DMS53 treated with DMSO at 0.1 percent for 48 hours (cell line): ENCODE data around the gene LURAP1L.

ENCODE experiments used
- DNase-seq: peaks from one replicate; lab custom pipeline; 2025; ENCODE audit not compliant: unreplicated experiment; lab: John Stamatoyannopoulos, UW

Gene LURAP1L

DNA sequence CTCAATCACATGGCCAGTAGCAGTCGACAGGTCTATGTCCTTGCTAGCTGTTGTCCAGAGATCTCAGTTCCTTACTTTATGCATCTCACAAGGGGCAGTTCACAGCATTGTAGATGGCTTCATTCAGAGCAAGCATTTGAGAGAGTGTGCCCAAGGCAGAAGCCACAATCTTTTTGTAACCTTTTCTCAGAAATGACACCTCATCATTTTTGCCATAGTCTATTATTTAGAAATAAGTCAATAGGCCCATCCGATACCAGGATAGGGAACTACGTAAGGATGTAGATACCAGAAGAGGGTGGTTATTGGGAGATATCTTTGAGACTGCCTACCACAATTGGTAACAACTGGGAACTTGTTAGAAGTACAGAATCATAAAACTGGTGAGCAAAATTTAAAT, 37.1 kb downstream of the LURAP1L start:
- DNase-seq, result no peak

DNA sequence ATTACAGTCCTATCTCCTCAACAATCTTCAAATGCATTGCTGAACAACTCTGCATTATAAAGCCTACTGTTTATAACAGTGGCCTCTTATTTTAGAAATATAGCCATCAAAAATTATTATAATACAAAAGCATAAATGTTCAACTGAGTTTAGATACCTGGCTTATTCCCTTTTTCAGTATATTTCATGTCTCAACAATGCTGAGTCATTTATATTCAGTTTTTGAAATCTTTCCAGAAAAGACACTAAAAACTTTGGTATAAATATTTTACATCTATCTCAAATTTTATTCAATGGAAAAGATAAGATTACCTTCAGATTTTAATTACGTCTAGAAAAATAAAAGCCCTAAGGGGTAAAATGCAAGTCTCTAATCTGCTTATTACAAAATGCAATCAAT, 37.9 kb downstream of the LURAP1L start:
- DNase-seq, result no peak

DNA sequence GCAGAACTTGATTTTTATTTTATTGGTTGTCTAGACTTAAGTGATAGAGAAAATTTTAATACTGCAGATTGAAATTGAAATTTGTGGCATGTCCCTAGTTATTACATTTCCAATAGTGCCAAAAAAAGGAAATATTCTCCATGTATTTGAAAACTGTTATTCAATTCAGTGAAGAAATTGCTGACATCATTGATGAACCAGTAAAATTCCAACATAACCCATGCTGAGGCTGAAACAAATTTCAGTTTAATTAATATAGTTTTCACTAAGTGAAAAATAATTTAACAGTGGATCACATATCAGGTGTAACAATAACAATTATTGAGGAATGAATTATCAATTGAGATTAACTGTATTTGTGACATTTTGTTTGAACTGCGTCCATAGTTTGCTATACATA, 38.7 kb downstream of the LURAP1L start:
- DNase-seq, result no peak

DNA sequence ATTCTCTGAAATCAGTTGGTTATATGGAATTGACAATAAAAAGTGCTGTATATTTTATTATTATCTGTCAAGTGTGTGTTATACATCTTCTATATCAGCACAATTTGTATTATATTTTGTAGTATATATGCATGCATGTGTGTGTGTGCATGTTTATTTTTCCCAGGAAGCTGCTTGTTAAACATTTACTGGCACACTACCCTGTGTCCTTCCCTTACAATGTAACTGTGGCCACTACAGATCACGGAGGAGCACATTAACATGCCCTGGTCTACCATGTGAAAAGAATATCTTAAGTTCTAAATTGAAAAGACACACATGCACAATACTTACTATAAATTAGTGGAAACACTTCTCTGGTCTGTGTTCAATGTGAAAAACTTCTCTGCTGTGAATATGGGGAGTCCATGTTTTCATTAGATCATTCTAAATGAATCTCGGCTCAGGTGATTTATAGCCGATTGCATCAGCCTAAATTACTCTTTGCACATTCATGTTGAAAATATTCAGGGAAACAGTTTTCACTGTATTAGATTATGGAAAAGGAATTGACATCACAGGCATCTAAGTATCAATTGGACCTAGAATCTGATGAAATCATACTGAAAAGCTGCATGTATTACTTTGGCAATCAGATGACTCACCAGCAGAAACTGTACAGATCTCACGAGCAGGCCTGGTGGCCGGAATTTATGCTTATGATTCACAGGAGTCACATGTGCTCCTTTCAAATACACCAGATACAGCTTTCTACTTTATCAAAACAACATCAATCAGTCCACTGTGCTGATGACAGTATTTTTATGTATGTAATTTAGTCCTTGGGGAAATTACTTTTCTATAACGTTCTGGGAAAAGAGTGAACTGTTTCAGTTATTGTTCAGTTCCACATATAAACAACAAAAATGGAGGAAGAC, 39.4 kb downstream of the LURAP1L start:
- peak; percentile 62 for DNase-seq

DNA sequence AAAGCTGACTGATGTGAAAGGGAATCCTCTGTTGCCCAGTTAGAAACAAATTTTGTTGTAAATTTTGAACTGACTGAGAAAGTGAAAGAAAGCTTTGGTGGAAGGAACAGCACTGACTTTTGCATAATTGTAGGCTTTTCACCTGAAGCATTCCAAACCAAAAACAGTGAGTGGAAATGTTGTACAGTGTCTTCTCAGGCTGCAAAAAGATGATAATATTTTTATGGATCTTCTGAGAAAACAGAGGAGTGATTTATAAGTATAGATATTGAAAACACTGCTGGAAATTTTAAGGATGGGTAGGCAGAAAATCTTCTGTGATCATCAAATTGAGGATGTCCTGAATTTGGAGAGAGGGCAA, 40.0 kb downstream of the LURAP1L start:
- DNase-seq, result no peak

DNA sequence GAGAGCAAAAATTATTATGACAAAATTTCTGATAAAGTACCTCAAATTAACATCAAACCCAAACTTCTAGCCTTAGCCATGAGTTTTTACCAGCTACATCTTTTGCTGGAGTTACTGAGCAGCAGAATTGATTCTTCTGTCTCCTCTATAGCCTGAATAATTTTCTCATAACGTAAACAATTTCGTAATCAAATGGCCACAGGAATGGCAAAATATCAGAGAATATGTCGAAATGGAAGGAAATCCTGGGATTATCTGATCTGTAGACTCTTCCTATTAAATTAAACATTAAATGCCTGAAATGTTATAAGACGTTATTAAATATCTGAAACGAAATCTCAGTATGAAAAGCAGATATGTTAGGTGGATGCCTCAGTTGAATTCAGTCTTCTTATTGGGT, 41.1 kb downstream of the LURAP1L start:
- DNase-seq, result no peak

DNA sequence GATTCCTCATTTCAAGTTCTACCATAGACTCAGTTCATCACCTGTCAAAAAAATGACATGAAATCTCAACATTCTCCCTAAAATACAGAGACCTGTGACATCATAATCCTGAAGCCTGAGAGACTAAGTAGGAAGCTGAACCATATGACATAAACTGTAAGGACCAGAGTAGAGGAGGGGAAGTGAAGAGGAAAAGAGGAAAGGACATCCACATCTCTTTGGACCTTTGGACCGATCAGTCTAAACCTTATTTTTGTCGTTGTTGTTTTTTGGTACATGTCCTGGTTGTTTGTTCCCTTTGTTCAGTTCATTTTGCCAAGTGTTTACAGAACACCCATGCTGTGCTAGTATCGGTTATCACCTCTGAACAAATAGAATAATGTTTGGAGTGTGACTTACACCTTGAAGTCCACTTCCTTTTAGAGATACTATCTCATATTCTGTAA, 41.9 kb downstream of the LURAP1L start:
- DNase-seq, result peak; percentile 24

DNA sequence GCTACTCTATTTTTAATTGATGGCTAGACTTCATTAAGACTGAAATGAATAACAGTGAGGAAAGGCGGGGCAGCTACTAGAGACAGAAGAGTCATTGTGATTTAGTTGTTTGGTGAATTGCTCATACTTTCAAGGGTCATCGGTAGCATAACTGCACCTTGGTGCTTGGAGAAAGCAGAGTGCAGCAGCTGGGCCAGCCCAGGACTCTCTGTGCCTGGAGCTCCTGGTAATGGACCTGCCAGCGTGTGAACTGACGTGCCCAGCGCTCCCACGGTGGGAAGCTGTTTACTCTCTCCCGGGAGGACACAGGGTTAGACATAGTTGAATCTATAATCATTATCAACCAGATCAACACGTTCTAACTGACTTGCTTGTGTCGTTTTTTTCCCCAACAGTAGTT, 42.9 kb downstream of the LURAP1L start:
- DNase-seq, result peak; percentile 31

DNA sequence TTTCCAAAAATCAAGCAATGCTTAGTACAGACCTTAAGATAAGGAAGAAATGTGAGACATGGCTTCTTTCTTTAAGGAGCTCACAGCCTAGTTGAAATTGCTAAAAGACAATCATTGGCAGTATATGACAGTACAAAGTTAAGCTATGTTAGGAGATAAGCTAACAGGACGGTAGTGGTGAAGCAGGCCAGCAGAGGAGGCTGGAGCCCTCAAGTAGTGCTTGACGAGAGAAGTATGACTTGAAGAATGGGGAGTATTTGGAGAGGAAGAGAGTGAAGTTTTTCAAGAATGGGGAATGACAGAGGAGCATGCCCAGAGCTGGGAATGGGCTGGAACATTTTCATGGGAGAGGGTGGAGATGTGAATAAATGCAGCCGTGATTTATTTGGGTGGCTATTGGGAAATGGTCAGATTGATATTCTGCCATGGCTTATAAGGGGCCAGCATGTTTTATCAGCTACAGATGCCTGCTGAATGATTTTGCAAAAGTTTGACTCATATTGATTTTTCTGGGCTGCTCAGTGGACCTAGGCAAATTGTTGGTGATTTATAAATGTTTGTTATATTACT, 43.7 kb downstream of the LURAP1L start:
- DNase-seq, result no peak

DNA sequence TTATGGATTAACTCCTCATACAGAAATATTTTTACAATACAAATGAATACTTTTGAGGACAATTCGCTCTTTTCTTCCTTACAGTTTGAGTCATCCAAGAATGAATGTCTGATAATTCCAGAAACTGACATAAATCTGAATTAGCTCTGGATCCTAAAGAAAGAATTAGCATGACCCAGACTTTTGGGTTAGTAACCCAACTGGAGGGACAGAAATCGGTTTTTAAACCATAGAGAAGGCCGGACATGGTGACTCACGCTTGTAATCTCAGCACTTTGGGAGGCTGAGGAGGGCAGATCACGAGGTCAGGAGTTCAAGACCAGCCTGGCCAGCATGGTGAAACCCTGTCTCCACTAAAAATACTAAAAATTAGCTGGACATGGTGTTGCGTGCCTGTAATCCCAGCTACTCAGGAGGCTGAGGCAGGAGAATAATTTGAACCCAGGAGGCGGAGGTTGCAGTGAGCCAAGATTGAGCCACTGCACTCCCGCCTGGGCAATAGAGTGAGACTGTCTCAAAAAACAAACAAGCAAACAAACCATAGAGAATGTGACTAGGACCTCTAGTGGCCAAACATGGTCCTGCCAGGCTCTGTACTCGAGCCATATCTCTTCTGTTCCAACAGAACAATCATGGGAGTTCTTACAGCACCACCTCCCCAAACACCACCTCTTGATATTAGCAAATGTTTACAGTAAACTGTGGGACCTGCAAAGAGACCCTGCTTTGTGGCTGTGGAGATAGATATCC, 44.8 kb downstream of the LURAP1L start:
- DNase-seq, result no peak

DNA sequence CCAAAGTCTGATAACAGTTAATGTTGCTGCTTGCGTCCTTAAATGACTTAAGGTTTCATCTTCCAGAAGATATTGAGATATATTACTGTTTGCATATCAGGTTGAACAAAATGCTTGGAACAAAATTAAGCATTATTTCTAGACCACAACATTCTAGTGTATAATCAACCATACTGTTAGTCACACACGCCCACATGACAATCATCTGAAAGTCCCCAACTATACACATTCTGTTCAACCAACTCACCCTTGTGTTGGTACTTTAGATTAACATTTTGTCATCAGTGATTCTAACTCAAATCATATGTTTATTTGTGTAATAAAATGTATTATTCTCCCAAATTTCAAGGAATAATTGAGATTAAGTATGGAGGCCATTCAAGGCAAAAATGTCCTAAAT, 47.3 kb downstream of the LURAP1L start:
- DNase-seq, result no peak

DNA sequence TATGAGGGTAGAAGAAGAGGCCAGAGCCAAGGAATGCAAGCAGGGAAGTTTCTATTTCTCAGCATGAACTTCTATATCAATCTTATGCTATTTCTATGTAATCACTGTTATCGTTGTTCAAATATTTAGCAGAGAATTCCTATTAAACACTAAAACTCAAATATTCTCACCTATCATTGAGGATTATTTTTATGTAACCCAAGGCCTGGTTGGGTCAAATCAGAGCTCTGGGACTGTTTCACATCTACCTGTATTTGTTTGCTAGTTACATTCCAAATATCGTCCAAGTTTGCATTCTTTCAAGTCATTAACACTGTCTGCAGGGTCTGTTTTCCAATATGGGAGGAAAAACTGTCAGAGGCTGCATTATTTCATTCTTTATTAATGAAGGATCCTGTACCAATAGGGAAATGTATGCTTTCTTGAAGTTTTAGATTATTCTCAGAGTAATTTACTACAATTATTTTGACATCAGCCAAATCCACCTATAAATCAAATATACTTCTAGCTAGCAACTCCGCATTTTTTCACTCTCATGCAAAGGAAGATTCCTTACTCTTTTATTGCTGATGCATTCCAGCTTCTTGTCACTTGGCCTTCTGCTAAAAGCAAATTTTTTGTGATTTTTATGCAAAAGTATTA, 52.2 kb downstream of the LURAP1L start:
- DNase-seq, result no peak

DNA sequence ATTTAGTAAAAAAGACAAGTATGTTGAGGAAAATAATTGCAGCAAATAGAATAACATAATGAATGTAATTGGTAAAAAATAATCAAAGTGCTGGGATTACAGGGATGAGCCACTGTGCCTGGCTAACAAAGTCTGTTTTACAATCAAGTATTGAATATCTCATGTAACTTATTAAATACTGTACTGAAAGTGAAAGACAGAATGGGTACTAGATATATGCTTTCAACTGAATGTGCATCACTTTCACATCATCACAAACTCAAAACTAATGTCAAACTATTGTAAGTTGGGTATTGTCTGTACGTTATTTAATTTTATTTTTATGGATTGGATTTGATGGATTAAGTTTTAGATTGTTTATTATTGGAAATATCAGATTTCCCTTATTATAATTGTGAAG, 58.9 kb downstream of the LURAP1L start:
- no peak for DNase-seq

DNA sequence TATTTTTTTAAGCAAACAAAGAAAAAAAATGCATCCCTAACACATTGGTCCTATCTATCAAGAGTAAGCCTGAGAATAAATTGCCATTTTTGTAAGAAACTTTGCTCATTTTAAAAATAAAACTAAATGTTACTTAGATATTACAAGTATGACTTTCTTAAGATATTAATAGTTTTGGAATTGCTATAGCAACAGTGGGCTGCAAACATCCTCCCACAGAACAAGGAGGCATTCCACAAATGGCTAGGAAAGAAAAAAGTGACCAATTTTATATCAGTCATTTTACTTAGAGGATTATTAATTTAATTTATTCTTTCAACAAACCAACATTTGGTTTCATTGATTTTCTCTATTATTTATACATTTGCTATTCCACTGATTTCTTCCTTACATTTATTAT, 63.7 kb downstream of the LURAP1L start:
- no peak for DNase-seq

DNA sequence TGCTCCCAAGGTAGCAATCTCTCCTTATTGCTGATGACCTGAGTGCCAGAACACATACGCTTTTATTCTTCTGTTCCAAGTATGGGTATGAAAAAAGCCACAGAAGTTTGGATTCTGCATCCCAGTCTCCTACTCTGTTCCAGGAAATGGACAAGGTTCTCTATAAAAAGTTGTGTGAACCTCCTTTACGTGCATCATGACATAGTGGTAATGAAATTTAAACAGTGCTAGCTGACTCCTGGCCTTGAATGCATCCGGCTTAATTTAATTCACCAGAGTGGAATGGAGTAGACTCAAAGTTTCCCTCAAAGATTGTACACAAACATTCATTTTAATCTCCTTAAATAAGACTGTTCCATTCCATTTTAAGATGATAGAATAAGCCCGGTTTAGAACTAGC, 68.9 kb downstream of the LURAP1L start:
- no peak for DNase-seq

DNA sequence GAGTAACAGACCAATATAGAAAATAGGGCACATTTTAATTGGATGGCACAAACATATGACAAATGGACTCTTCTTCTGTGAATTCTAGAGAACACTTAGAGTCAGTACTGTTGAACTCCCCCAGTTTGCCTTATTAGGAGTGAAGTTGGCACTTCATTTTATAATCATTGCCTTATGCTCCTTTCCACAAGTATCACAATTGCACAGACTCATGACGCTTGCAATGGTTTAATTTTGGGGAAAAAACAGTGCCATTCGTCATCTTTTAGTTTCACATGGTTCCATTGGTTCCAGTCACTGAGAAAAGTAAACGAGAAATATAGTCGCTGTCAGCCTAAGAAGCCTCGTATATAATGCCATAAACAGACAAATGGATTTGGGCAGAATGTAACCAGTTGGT, 71.2 kb downstream of the LURAP1L start:
- no peak for DNase-seq

DNA sequence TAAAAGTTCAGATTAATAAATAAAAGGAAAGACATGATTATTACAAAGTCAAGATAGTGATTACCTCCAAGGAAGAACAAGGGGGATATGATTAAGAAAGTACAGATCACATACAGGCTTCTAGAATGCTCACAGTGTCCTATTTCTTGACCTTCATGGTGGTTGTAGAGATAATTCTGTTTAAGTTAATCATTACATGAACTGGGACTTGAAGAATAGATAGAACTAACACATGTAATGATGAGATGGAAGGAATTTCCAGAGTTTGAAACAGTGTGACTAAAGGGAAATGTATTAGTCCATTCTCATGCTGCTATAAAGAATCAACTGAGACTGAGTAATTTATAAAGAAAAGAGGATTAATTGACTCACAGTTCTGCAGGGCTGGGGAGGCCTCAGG, 72.7 kb downstream of the LURAP1L start:
- no peak for DNase-seq

DNA sequence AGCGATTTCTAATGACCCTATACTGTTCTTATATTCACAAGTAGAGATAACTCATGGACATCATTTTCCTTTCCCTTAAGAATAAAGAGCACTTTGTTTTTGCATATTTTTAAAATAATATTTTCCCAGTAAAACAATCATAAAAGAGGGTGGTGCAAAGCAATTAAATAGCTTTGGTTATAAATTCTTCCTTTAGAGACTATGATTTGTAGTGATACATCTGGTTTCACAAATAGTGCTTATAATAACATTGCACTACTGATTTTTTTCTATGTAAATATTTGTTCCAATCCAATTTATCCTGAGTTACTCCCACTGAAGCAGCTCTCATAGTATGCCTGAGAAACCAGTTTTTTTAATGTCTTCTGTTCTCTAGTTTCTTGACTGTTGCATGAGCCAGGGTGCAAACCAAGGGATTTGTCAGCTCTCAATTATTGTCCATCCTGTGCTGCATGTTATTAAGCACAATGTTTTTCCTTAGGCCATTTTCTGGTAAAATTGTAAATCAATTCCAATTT, 74.7 kb downstream of the LURAP1L start:
- DNase-seq, result no peak

DNA sequence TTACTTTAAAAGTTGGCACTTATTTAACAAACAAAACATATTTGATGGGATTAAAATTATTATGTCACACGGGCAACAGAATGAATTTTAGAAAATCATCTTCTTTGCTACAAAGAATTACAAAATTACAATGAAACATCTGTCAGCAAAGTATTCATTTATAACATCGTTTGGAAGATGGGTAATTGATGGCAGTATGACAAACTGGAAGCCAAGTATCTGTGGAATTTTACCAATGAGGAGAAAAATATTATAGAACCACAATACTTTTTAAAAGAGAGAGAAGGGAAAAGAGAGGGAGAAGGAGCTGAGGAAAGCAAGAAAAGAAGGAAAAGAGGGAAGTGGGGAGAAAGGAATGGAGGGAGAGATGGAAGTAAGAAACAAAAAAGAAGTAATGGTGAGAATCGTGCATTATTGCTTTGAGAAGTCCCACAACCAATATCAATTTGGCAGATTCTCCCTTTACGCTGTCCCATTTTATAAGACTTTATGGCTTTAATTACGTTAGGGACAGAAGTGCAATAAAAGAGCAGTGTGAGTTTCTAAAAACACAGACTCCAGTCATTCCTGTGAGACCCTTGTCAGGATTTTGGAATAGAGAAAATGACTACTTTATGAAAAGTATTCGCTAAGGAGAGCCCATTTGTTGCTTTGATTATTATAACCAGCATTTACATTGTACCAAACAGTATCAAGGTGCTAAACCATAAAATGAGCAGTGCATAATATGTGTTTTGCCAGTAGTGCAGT, 76.7 kb downstream of the LURAP1L start:
- DNase-seq, result no peak

DNA sequence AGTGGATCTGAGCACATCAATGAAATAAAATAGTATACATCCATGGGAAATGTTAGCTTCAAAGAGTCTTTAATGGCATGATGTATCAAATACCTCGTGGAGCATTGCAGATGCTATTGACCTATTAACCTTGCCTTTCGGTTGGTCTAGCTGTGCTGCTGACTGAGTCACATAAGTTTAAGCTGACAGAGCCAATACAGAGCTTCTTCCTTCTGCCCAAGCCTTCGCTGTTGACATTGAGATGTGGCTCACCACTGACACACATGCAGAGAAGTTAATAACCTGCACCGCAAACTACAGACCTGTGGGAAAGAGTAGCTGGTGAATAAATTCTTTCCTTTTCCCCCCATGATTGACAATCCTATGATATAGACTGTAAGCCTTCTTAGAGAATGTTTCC, 78.2 kb downstream of the LURAP1L start:
- DNase-seq, result no peak

DNA sequence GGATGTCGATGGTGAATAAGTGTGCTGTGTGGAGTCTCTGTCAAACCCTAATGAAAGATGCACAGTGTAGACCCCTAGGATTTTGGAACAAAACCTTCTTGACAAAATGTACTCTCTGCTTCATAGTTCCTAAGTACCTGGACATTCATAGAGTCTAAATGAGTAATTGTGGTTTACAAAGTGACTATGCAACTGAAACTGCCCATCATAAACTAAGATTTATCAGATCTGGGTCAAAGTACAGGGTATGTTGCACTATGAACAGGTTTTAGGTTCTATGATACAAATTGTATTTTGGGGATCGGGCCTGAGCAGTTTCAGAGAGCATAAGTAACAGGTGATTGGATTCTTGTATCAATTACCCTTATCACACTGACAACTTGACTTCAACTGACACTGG, 79.4 kb downstream of the LURAP1L start:
- DNase-seq, result no peak
